Measurements from ENCODE around the gene GFI1.

DNA sequence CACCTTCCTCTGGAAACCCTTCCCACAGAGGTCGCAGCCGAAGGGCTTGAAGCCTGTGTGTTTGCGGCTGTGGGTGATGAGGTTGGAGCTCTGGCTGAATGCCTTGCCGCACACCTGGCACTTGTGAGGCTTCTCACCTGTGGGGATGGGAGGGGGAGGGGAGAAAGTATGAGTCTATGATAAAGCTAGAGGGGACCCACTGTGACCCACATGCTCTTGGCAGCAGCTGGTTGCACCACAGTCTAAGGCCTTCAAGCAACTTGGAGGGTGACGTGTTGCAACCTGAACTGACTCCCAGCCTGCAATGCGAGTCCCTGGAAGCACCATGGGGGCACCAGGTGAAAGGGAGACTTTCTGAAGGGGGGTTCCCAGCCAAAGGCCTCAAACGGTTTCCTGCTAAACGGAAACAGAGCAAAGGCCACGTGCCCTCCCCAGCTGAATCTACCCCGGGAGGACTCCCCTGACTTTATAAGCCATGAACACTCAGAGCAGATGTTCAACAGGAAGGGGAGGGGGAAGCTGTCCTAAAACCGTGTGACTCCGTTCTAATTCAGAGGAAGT is 10.6 kb downstream of the GFI1 start:
- TF ChIP-seq, protein P1, sequence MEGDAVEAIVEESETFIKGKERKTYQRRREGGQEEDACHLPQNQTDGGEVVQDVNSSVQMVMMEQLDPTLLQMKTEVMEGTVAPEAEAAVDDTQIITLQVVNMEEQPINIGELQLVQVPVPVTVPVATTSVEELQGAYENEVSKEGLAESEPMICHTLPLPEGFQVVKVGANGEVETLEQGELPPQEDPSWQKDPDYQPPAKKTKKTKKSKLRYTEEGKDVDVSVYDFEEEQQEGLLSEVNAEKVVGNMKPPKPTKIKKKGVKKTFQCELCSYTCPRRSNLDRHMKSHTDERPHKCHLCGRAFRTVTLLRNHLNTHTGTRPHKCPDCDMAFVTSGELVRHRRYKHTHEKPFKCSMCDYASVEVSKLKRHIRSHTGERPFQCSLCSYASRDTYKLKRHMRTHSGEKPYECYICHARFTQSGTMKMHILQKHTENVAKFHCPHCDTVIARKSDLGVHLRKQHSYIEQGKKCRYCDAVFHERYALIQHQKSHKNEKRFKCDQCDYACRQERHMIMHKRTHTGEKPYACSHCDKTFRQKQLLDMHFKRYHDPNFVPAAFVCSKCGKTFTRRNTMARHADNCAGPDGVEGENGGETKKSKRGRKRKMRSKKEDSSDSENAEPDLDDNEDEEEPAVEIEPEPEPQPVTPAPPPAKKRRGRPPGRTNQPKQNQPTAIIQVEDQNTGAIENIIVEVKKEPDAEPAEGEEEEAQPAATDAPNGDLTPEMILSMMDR (IDR thresholded peaks at IDR 0.05) = no peak
- TF ChIP-seq, protein P2, sequence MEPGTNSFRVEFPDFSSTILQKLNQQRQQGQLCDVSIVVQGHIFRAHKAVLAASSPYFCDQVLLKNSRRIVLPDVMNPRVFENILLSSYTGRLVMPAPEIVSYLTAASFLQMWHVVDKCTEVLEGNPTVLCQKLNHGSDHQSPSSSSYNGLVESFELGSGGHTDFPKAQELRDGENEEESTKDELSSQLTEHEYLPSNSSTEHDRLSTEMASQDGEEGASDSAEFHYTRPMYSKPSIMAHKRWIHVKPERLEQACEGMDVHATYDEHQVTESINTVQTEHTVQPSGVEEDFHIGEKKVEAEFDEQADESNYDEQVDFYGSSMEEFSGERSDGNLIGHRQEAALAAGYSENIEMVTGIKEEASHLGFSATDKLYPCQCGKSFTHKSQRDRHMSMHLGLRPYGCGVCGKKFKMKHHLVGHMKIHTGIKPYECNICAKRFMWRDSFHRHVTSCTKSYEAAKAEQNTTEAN (CRISPR knock-in tag; IDR thresholded peaks at IDR 0.05) = no peak
- TF ChIP-seq CREB1 (CRISPR knock-in tag; IDR thresholded peaks at IDR 0.05) = no peak
- TF ChIP-seq, protein P3, sequence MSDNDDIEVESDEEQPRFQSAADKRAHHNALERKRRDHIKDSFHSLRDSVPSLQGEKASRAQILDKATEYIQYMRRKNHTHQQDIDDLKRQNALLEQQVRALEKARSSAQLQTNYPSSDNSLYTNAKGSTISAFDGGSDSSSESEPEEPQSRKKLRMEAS (CRISPR knock-in tag; IDR thresholded peaks at IDR 0.05) = peak; percentile 36; the same call in 1 of the 2 replicates
- TF ChIP-seq, protein P4, sequence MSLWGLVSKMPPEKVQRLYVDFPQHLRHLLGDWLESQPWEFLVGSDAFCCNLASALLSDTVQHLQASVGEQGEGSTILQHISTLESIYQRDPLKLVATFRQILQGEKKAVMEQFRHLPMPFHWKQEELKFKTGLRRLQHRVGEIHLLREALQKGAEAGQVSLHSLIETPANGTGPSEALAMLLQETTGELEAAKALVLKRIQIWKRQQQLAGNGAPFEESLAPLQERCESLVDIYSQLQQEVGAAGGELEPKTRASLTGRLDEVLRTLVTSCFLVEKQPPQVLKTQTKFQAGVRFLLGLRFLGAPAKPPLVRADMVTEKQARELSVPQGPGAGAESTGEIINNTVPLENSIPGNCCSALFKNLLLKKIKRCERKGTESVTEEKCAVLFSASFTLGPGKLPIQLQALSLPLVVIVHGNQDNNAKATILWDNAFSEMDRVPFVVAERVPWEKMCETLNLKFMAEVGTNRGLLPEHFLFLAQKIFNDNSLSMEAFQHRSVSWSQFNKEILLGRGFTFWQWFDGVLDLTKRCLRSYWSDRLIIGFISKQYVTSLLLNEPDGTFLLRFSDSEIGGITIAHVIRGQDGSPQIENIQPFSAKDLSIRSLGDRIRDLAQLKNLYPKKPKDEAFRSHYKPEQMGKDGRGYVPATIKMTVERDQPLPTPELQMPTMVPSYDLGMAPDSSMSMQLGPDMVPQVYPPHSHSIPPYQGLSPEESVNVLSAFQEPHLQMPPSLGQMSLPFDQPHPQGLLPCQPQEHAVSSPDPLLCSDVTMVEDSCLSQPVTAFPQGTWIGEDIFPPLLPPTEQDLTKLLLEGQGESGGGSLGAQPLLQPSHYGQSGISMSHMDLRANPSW (CRISPR knock-in tag; conservative IDR thresholded peaks at IDR 0.05; ENCODE audit: low read depth) = no peak
- TF ChIP-seq NR2C2 (CRISPR knock-in tag; IDR thresholded peaks at IDR 0.05) = no peak

All from WTC11 (cell line).